HEK293T (cell line): ENCODE data around the gene POLA1.

Source experiments
- BHLHE40 ChIP-seq: fragments of 450-650 bp; IDR thresholded peaks from 2 replicates; pipeline ENCODE4 v1.6.1; 2016; ENCODE audit warnings: mild to moderate bottlenecking, moderate library complexity, borderline replicate concordance
- ELF4 ChIP-seq: fragments of 450-650 bp; IDR thresholded peaks from 2 replicates; pipeline ENCODE4 v1.6.1; 2017; ENCODE audit warnings: antibody characterized with exemption
- FOXA1 ChIP-seq: fragments of 450-650 bp; IDR thresholded peaks from 2 replicates; pipeline ENCODE4 v1.6.1; 2016; ENCODE audit warnings: mild to moderate bottlenecking
- FOXK2 ChIP-seq: fragments of 450-650 bp; IDR thresholded peaks from 2 replicates; pipeline ENCODE4 v1.6.1; 2016; ENCODE audit warnings: mild to moderate bottlenecking
- L3MBTL2 ChIP-seq: fragments of 450-650 bp; conservative IDR thresholded peaks from 2 replicates; pipeline ENCODE4 v1.6.1; 2016; ENCODE audit warnings: mild to moderate bottlenecking
- SP1 ChIP-seq: fragments of 450-650 bp; IDR thresholded peaks from 2 replicates; pipeline ENCODE4 v1.6.1; 2017
- ZNF384 ChIP-seq: fragments of 450-650 bp; IDR thresholded peaks from 2 replicates; pipeline ENCODE4 v1.6.1; 2016

GRCh38 chrX:25029288-25029825 lies 335.6 kb downstream of the POLA1 start:
- no peak for TF ChIP-seq ZNF384
- TF ChIP-seq ELF4 = no peak
- TF ChIP-seq BHLHE40 = no peak
- no peak for TF ChIP-seq SP1
- TF ChIP-seq L3MBTL2 = no peak
- TF ChIP-seq FOXK2 = no peak
- TF ChIP-seq FOXA1 = no peak
